B cell (primary cell): ENCODE results near the gene GNAI2. TPM values are rescaled to one million over a fixed set of nuclear protein-coding genes. Genes with fewer than 3 reads are reported as not detected.
A peak's percentile ranks its signal among the peaks of the same experiment; 100 is the strongest.

Experiments
- ATAC-seq: fragments of 200-7000 bp; cut with Tn5 transposase; one replicate; pipeline ENCODE4 v1.10.0; 2021; ENCODE audit warnings: low read depth, mild to moderate bottlenecking, moderate number of reproducible peaks, moderate library complexity
- CTCF ChIA-PET: fragments of 350-600 bp; sonication (Branson Sonifier 250); formaldehyde crosslinking; loops from one replicate; lab custom pipeline; 2021; ENCODE audit warnings: antibody characterized with exemption, inconsistent platforms; lab: Charles Lee
- POLR2A ChIA-PET: fragments of 350-600 bp; sonication (Branson Sonifier 250); formaldehyde crosslinking; loops from one replicate; lab custom pipeline; 2021; ENCODE audit warnings: antibody characterized with exemption; lab: Charles Lee
- DNase-seq: peaks from one replicate; pipeline ENCODE4 v3.0.0; 2013
- H2AFZ ChIP-seq: 2 replicates; pipeline ENCODE4 v1.6.1; 2012; ENCODE audit warnings: mild to moderate bottlenecking, low read depth, low read length; ENCODE audit not compliant: insufficient read depth, poor library complexity, severe bottlenecking
- H3K27ac ChIP-seq, 2 donors: 1 replicate in 1 of 2; 2 replicates in 1 of 2; pipeline ENCODE4 v1.5.1; 2012 to 2013; ENCODE audit warnings: low read length in 2 of 2, mild to moderate bottlenecking in 2 of 2, moderate library complexity in 1 of 2
- H3K27me3 ChIP-seq, 4 experiments: fragments of 200-600 bp in 1 of 4; sonication (generic) in 1 of 4; replicated peaks in 1 of 4; 1 replicate in 2 of 4; 2 replicates in 2 of 4; pipeline versions ENCODE4 v1.6.1 to v1.7.0; 2013 to 2016; ENCODE audit warnings: low read length in 3 of 4, mild to moderate bottlenecking in 2 of 4, mixed read lengths in 1 of 4, moderate library complexity in 1 of 4; ENCODE audit not compliant: insufficient read depth in 4 of 4, control insufficient read depth in 3 of 4; ENCODE audit errors: control extremely low read depth in 1 of 4
- H3K36me3 ChIP-seq, 2 experiments: replicated peaks in 1 of 2; 1 replicate in 1 of 2; 2 replicates in 1 of 2; pipeline versions ENCODE4 v1.6.1 to v1.7.1; 2013; ENCODE audit warnings: low read length in 1 of 2; ENCODE audit not compliant: insufficient read depth in 2 of 2, control insufficient read depth in 1 of 2; ENCODE audit errors: control extremely low read depth in 1 of 2, extremely low read depth in 1 of 2
- H3K4me1 ChIP-seq, 2 donors: fragments of 200-600 bp in 1 of 2; sonication (generic) in 1 of 2; 1 replicate in 1 of 2; 2 replicates in 1 of 2; pipeline versions ENCODE4 v1.5.1 to v1.6.1; 2013 to 2017; ENCODE audit warnings: low read length in 2 of 2; ENCODE audit not compliant: control insufficient read depth in 2 of 2, insufficient read depth in 2 of 2
- H3K4me2 ChIP-seq: replicated peaks from 2 replicates; pipeline ENCODE3; 2012; ENCODE audit warnings: mild to moderate bottlenecking, low read depth, low read length; ENCODE audit not compliant: poor library complexity, severe bottlenecking
- H3K4me3 ChIP-seq, 5 experiments: fragments of 200-600 bp in 1 of 5; sonication (generic) in 1 of 5; 1 replicate in 3 of 5; 2 replicates in 2 of 5; pipeline versions ENCODE4 v1.5.1 to v1.7.0; 2011 to 2016; ENCODE audit warnings: low read length in 4 of 5, mild to moderate bottlenecking in 4 of 5, low read depth in 2 of 5, control low read depth in 1 of 5, moderate library complexity in 1 of 5; ENCODE audit not compliant: insufficient read depth in 1 of 5; ENCODE audit errors: control extremely low read depth in 1 of 5, extremely low read depth in 1 of 5
- H3K79me2 ChIP-seq: fragments of 200-600 bp; sonication (generic); one replicate; pipeline ENCODE4 v1.6.0; 2016; ENCODE audit warnings: low read length; ENCODE audit not compliant: control insufficient read depth, insufficient read depth
- H3K9ac ChIP-seq: fragments of 200-600 bp; sonication (generic); 2 replicates; pipeline ENCODE4 v1.6.1; 2017; ENCODE audit warnings: mild to moderate bottlenecking, low read length, moderate library complexity
- H3K9me3 ChIP-seq, 3 donors: one replicate each; pipeline versions ENCODE4 v1.6.1 to v1.7.1; 2013; ENCODE audit warnings: low read length in 2 of 3; ENCODE audit not compliant: control insufficient read depth in 2 of 3, insufficient read depth in 1 of 3; ENCODE audit errors: control extremely low read depth in 1 of 3
- H4K20me1 ChIP-seq: 2 replicates; pipeline ENCODE4 v1.6.0; 2012; ENCODE audit warnings: mild to moderate bottlenecking, low read length; ENCODE audit not compliant: insufficient read depth, control insufficient read depth, poor library complexity, severe bottlenecking
- H3K27ac Mint-ChIP-seq: one replicate; pipeline ENCODE4 v1.8.0; 2021; ENCODE audit warnings: mixed read lengths
- H3K27me3 Mint-ChIP-seq: one replicate; pipeline ENCODE4 v1.8.0; 2021; ENCODE audit warnings: mixed read lengths
- H3K4me1 Mint-ChIP-seq: one replicate; pipeline ENCODE4 v1.8.0; 2021; ENCODE audit warnings: mixed read lengths
- H3K4me3 Mint-ChIP-seq: one replicate; pipeline ENCODE4 v1.8.0; 2021; ENCODE audit warnings: mixed read lengths
- H3K9me3 Mint-ChIP-seq: one replicate; pipeline ENCODE4 v1.8.0; 2022; ENCODE audit warnings: mixed read lengths; ENCODE audit not compliant: insufficient read depth
- CTCF ChIP-seq: fragments of 200-600 bp; IDR thresholded peaks from one replicate; pipeline ENCODE4 v1.8.0; 2022; ENCODE audit warnings: antibody characterized with exemption, mild to moderate bottlenecking
- EZH2 ChIP-seq: IDR thresholded peaks from 2 replicates; pipeline ENCODE4 v1.6.1; 2012; ENCODE audit warnings: borderline replicate concordance, low read depth, mild to moderate bottlenecking, moderate library complexity, low read length; ENCODE audit not compliant: insufficient read depth, poor library complexity, severe bottlenecking
- WGBS: methylation state at CpG from one replicate; pipeline ENCODE4 v1.1.5; 2013; ENCODE audit warnings: missing lambda C conversion rate; ENCODE audit not compliant: insufficient coverage; 5-methylcytosine and 5-hydroxymethylcytosine counted together
- intact Hi-C: fragments of 100-400 bp; cut with micrococcal nuclease; formaldehyde crosslinking; loops from one replicate; pipeline ENCODE4 v1.10.0; 2022
- polyA plus RNA-seq: library from polyadenylated mRNA; depleted of rRNA; stranded (reverse); fragments of >200 nt; gene quantifications from 2 replicates; pipeline ENCODE4 v1.2.3, GENCODE V29; 2012
- total RNA-seq, 2 donors: library from RNA; stranded (reverse); fragments of 120-200 nt in 1 of 2; gene quantifications; 1 replicate in 1 of 2; 2 replicates in 1 of 2; pipeline versions ENCODE4 v1.2.3 to v1.2.4, GENCODE V29; 2013 to 2022

Gene GNAI2
- total and polyA plus RNA-seq, 2 donors (not counting 1 experiment from before 2014, with no cell fraction given): 302 to 491 TPM

GRCh38 chr3:50272911-50273688, 37.1 kb downstream of the GNAI2 start:
- CTCF ChIA-PET: interaction anchor here (0.8 to 5.5 kb wide), 9 partner anchors 10 to 100 kb away, joined by 3 to 46 read pairs (median 4); partner anchors contain the start of genes GNAI2 and GNAT1
- intact Hi-C loops: loop anchor here (1.0 to 2.0 kb wide), 3 partner anchors 13 to 46 kb away; no protein-coding TSS in a partner anchor
- peaks cover 0 to 53% (median 21%) of the 10 kb centered on the region in 4 experiments for H3K27me3 ChIP-seq
- H3K9me3 ChIP-seq: peaks cover 0 to 3% (median 0%) of the 10 kb centered on the region in 3 donors
- peak overlapping the region; percentile 82 for H3K4me3 Mint-ChIP-seq
- H3K4me3 ChIP-seq: peak overlapping the region in 3 of 5 experiments; percentile 8 to 48 (median 30)
- no peaks in the 10 kb centered on the region for H3K9me3 Mint-ChIP-seq
- H3K79me2 ChIP-seq: no peaks in the 10 kb centered on the region
- peak; percentile 98 for ATAC-seq
- H3K27ac ChIP-seq: no peak overlapping the region
- POLR2A ChIA-PET: no interaction called here
- H3K4me1 Mint-ChIP-seq: peaks cover 26% of the 10 kb centered on the region
- peaks cover 36% of the 10 kb centered on the region for H3K27me3 Mint-ChIP-seq
- no peak for TF ChIP-seq EZH2
- TF ChIP-seq CTCF: peak; percentile 97
- H3K27ac Mint-ChIP-seq: peak overlapping the region; percentile 81
- no peaks in the 10 kb centered on the region for H3K36me3 ChIP-seq
- DNase-seq: peak; percentile 91
- peak overlapping the region; percentile 91 for H3K4me2 ChIP-seq
- 4% methylated on average over 61 of the region's 61 CpGs for WGBS
- H3K9ac ChIP-seq: peak overlapping the region; percentile 37
- peaks cover 10% of the 10 kb centered on the region for H4K20me1 ChIP-seq
- H2AFZ ChIP-seq: peak overlapping the region; percentile 73
- peaks cover 33 to 39% of the 10 kb centered on the region in 2 donors for H3K4me1 ChIP-seq

GRCh38 chr3:50273689-50274065, 37.7 kb downstream of the GNAI2 start:
- Histone ChIP-seq H3K27me3 (peaks cover 0 to 54% (median 21%) of the 10 kb centered on the region in 4 experiments), H3K27ac (no peak overlapping the region), H3K4me3 (no peak overlapping the region), H3K4me2 (peak overlapping the region; percentile 91), H3K79me2 (no peaks in the 10 kb centered on the region), H3K36me3 (no peaks in the 10 kb centered on the region), H3K4me1 (peaks cover 33 to 39% of the 10 kb centered on the region in 2 donors), H2AFZ (no peak overlapping the region), H3K9me3 (peaks cover 0 to 3% (median 0%) of the 10 kb centered on the region in 3 donors), H4K20me1 (peaks cover 10% of the 10 kb centered on the region), H3K9ac (no peak overlapping the region)
- intact Hi-C loops: loop anchor here (1.0 to 2.0 kb wide), 4 partner anchors 13 to 51 kb away; no protein-coding TSS in a partner anchor
- ATAC-seq (no peak), DNase-seq (no peak)
- Mint-ChIP-seq H3K27me3 (peaks cover 30% of the 10 kb centered on the region), H3K9me3 (no peaks in the 10 kb centered on the region), H3K4me3 (peak overlapping the region; percentile 68), H3K27ac (no peak overlapping the region), H3K4me1 (peaks cover 26% of the 10 kb centered on the region)
- TF ChIP-seq EZH2 (no peak), CTCF (no peak)
- ChIA-PET CTCF (interaction anchor here (0.9 to 5.5 kb wide), 3 partner anchors 26 to 100 kb away, joined by 4 to 46 read pairs (median 12); partner anchors contain the start of gene GNAT1), POLR2A (no interaction called here)
- WGBS: 28% methylated on average over 26 of the region's 31 CpGs
